ENCODE results near the gene AMOTL1.
"Not testable (repeated sequence)": the region's sequence is repeated elsewhere in the genome, so short reads cannot be mapped to it uniquely, and the experiment has no call there.

AMOTL1 gene

DNA sequence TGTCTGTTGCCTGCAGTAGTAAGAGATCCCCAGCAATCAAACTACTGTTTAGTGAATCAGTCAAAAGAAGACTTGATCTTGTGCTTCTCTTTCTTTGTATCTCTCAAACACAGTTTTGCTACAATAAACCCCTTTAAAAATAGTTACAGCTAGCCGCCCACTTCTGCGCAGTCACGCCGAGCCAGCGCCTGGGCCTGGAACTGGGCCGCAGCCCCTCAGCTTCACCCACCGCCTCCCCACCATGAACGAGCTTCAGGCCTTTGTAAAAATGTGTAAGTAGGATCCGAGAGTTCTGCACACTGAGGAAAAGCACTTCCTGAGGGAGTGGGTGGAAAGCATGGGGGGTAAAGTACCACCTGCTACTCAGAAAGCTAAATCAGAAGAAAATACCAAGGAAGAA is 144.7 kb downstream of the AMOTL1 start:
- Histone ChIP-seq H3K36me3 (ENCODE audit: control insufficient read depth, insufficient read depth, low read length) (no peaks in the 10 kb centered on the region), H3K27me3 (ENCODE audit: control insufficient read depth, insufficient read depth, low read length) (no peaks in the 10 kb centered on the region), H3K9ac (ENCODE audit: low read depth, low read length) (no peak overlapping the region), H3K4me1 (ENCODE audit: control insufficient read depth, insufficient read depth, low read length) (no peaks in the 10 kb centered on the region), H3K4me3 (ENCODE audit: low read depth, low read length) (no peak overlapping the region), H3K9me3 (ENCODE audit: control insufficient read depth, insufficient read depth, low read length) (no peaks in the 10 kb centered on the region)

DNA sequence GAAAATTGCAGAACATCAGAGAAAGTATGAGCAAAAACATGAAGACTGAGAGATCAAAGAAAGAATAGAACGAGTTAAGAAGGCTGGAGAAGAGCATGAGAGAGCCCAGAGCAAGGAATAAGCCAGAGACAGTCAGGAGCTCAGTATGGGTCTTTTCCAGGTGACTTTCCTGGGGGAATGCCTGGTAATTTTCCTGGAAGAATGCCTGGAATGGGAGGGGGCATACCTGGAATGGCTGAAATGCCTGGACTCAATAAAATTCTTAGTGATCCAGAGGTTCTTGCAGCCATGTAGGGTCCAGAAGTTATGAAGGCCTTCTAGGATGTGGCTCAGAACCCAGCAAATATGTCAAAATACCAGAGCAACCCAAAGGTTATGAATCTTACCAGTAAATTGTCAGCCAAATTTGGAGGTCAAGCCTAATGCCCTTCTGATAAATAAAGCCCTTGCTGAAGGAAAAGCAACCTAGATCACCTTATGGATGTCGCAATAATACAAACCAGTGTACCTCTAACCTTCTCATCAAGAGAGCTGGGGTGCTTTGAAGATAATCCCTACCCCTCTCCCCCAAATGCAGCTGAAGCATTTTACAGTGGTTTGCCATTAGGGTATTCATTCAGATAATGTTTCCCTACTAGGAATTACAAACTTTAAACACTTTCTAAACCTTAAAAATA is 145.7 kb downstream of the AMOTL1 start:
- H3K9ac ChIP-seq (ENCODE audit: low read depth, low read length); H3K9me3 ChIP-seq (ENCODE audit: control insufficient read depth, insufficient read depth, low read length); H3K4me3 ChIP-seq (ENCODE audit: low read depth, low read length); H3K36me3 ChIP-seq (ENCODE audit: control insufficient read depth, insufficient read depth, low read length); H3K27me3 ChIP-seq (ENCODE audit: control insufficient read depth, insufficient read depth, low read length); H3K4me1 ChIP-seq (ENCODE audit: control insufficient read depth, insufficient read depth, low read length): not testable (repeated sequence)

DNA sequence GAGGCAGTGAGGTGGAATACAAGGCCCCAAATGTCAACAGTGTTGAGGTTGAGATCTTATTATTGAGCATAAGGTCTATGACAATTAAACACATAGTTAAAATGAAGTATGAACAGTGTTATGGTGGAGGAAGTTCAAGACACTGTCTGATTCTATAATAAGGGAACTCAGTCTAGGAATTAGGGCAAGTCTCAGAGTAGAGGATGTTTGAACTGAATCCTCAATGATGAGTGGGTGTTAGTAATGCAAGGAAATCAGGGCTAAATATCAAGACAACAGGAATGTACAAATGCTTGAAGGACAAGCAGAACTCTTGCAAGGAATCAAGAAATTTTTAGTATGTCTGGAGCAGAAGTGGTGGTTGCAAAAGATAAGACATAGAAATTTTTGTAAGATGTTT is 152.2 kb downstream of the AMOTL1 start:
- Histone ChIP-seq H3K27me3 (ENCODE audit: control insufficient read depth, insufficient read depth, low read length) (no peaks in the 10 kb centered on the region), H3K4me1 (ENCODE audit: control insufficient read depth, insufficient read depth, low read length) (no peaks in the 10 kb centered on the region), H3K4me3 (ENCODE audit: low read depth, low read length) (no peak overlapping the region), H3K9ac (ENCODE audit: low read depth, low read length) (no peak overlapping the region), H3K36me3 (ENCODE audit: control insufficient read depth, insufficient read depth, low read length) (no peaks in the 10 kb centered on the region), H3K9me3 (ENCODE audit: control insufficient read depth, insufficient read depth, low read length) (no peaks in the 10 kb centered on the region)

DNA sequence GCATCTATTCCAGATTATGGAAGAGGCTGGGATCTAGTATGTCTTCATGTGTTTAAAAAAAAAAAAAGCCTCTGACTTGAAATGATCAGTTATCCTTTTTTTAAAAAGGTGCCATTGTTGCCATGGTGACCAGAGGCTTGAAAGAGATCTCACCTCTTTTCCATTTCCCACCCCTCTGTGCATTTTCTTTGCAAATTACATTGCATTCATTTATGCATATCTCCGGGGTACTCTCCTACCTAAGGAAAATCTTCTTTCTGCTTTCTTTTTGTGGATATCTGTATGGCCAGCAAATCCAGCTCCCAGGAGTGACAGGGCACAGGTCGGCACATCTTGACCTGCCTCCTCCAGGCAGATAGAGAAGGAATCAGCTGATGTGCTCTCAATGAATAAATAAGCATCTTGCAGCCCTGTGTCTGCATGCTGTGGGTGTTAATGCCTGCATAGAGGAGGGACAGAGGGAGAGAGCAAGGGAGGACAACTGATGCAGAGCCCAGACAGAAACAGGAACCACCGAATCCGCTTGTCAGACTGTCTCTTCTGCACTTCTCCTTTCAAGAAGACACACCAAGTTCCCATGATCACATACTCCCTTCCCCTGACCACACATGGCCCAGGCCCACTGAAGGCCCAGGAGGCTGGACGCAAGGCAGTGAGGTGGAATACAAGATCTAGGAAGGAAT is 154.3 kb downstream of the AMOTL1 start:
- Histone ChIP-seq H3K27me3 (ENCODE audit: control insufficient read depth, insufficient read depth, low read length) (no peaks in the 10 kb centered on the region), H3K4me1 (ENCODE audit: control insufficient read depth, insufficient read depth, low read length) (peaks cover 2% of the 10 kb centered on the region), H3K4me3 (ENCODE audit: low read depth, low read length) (no peak overlapping the region), H3K36me3 (ENCODE audit: control insufficient read depth, insufficient read depth, low read length) (no peaks in the 10 kb centered on the region), H3K9ac (ENCODE audit: low read depth, low read length) (no peak overlapping the region), H3K9me3 (ENCODE audit: control insufficient read depth, insufficient read depth, low read length) (no peaks in the 10 kb centered on the region)

DNA sequence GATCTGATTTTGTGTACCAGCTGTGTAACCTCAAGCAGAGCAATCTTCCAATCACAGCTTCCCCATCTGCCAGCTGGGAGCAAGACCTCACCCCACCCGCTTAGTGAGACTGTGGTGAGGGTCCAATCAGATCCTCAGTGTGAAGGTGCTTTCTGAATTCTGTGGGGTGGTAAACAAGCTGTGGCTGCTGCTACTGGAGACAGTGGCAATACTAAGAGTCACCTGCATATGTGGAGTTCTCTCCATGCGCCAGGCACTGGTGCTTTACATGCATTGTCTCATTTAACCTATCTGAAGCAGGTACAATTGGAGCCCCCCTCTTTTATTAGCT is 154.8 kb downstream of the AMOTL1 start:
- Histone ChIP-seq H3K4me3 (ENCODE audit: low read depth, low read length) (no peak overlapping the region), H3K9ac (ENCODE audit: low read depth, low read length) (no peak overlapping the region), H3K27me3 (ENCODE audit: control insufficient read depth, insufficient read depth, low read length) (no peaks in the 10 kb centered on the region), H3K9me3 (ENCODE audit: control insufficient read depth, insufficient read depth, low read length) (no peaks in the 10 kb centered on the region), H3K4me1 (ENCODE audit: control insufficient read depth, insufficient read depth, low read length) (peaks cover 2% of the 10 kb centered on the region), H3K36me3 (ENCODE audit: control insufficient read depth, insufficient read depth, low read length) (no peaks in the 10 kb centered on the region)

DNA sequence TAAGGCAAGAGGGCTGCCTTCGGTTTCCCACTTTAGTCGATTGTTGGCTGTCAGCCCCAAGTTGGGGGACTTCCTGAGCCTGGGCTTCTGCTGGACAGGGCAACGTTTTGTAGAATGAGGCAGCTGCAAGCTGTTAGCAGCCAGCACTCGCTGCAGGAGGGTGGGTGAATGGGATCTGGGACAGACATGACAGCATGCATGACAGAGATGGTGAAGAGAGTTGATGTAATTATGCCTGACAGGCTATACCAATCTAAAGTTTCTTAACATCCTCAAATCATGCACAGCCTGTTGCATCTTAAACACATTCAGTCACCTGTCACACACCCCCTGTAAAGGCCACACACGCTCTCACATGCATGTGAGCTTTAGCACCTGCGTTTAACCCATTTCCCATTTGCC is 156.0 kb downstream of the AMOTL1 start:
- H3K36me3 ChIP-seq (ENCODE audit: control insufficient read depth, insufficient read depth, low read length), result no peaks in the 10 kb centered on the region
- H3K4me1 ChIP-seq (ENCODE audit: control insufficient read depth, insufficient read depth, low read length), result peaks cover 2% of the 10 kb centered on the region
- no peaks in the 10 kb centered on the region for H3K9me3 ChIP-seq (ENCODE audit: control insufficient read depth, insufficient read depth, low read length)
- no peaks in the 10 kb centered on the region for H3K27me3 ChIP-seq (ENCODE audit: control insufficient read depth, insufficient read depth, low read length)
- H3K4me3 ChIP-seq (ENCODE audit: low read depth, low read length), result no peak overlapping the region
- H3K9ac ChIP-seq (ENCODE audit: low read depth, low read length), result no peak overlapping the region

DNA sequence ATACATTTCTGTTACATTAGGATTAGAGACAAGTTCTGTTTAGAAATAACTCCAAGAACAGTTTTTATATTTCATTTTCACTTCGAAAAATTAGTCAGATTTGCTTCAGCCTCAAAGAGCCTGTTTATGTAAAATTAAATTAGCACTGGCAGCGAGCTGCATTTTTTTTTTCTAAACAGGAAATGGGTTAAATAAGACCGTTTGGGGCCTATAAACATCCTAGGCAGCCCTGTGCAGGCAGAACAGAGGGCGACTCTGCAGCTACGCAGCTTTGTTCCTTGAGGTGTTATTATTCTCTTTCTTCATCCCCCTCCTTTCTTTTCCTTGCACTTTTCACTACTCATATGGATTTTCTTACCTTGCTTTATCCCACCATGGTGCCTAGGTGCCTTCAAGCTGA is 156.5 kb downstream of the AMOTL1 start:
- no peaks in the 10 kb centered on the region for H3K27me3 ChIP-seq (ENCODE audit: control insufficient read depth, insufficient read depth, low read length)
- no peaks in the 10 kb centered on the region for H3K9me3 ChIP-seq (ENCODE audit: control insufficient read depth, insufficient read depth, low read length)
- H3K4me3 ChIP-seq (ENCODE audit: low read depth, low read length), result no peak overlapping the region
- no peaks in the 10 kb centered on the region for H3K36me3 ChIP-seq (ENCODE audit: control insufficient read depth, insufficient read depth, low read length)
- no peak overlapping the region for H3K9ac ChIP-seq (ENCODE audit: low read depth, low read length)
- H3K4me1 ChIP-seq (ENCODE audit: control insufficient read depth, insufficient read depth, low read length), result peaks cover 2% of the 10 kb centered on the region

DNA sequence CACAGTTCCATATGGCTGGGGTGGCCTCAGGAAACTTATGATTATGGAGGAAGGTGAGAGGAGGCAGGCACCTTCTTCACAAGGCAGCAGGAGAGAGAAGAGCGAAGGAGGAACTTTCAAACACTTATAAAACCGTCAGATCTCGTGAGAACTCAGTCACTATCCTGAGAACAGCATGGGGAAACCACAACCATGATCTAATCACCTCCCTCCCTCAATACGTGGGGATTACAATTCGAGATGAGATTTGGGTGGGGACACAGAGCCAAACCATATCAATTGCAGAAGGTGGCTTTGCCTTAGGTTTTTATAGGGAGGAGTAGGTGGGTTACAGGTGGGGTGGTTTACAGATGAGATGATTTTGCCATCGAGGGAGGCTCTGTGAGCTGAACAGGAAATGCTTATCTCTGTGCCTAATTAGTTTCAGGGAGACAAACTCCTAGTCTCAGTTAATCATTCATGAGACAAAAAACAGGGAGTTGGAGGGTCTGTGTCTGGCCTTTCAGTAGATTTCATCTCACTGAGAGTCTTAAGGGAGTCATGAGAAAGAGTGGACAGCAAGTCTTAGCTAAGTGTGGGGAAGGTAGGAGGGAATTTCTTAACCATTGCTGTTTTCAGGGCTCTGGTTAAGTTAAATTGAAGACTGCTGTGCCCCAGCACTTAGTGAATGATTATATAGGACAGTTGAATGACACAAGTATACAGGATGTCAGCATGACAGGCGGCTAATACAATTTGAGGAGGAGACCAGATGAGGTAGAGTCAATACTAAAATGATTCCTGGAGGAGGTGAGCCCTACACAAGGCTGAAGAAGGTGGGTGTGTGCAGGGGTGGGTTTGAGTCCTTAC is 157.5 kb downstream of the AMOTL1 start:
- H3K4me3 ChIP-seq (ENCODE audit: low read depth, low read length), result no peak overlapping the region
- no peaks in the 10 kb centered on the region for H3K27me3 ChIP-seq (ENCODE audit: control insufficient read depth, insufficient read depth, low read length)
- H3K36me3 ChIP-seq (ENCODE audit: control insufficient read depth, insufficient read depth, low read length), result no peaks in the 10 kb centered on the region
- H3K9me3 ChIP-seq (ENCODE audit: control insufficient read depth, insufficient read depth, low read length), result no peaks in the 10 kb centered on the region
- no peak overlapping the region for H3K9ac ChIP-seq (ENCODE audit: low read depth, low read length)
- peaks cover 2% of the 10 kb centered on the region for H3K4me1 ChIP-seq (ENCODE audit: control insufficient read depth, insufficient read depth, low read length)

DNA sequence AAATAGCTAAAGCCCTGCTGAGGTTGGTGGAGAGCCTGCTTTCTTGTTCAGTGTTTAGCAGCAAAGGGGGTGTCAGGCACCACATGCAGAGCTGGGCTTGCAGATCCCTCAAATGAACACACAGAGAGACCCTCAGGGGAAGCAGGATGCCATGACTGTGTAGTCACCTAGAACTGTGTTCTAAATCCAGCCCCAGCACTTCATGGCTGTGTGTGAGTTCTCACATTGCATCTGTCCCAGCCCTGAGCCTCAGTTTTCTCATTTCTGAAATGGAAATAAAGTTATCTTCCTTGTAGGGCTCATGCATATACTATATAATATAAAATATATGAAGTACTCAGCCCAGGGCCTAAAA is 158.1 kb downstream of the AMOTL1 start:
- Histone ChIP-seq H3K4me3 (ENCODE audit: low read depth, low read length) (no peak overlapping the region), H3K4me1 (ENCODE audit: control insufficient read depth, insufficient read depth, low read length) (peaks cover 2% of the 10 kb centered on the region), H3K36me3 (ENCODE audit: control insufficient read depth, insufficient read depth, low read length) (no peaks in the 10 kb centered on the region), H3K27me3 (ENCODE audit: control insufficient read depth, insufficient read depth, low read length) (no peaks in the 10 kb centered on the region), H3K9me3 (ENCODE audit: control insufficient read depth, insufficient read depth, low read length) (no peaks in the 10 kb centered on the region), H3K9ac (ENCODE audit: low read depth, low read length) (no peak overlapping the region)
